ENCODE measurements around the gene SPAG6. TPM values are rescaled to one million over a fixed set of nuclear protein-coding genes. Genes with fewer than 3 reads are reported as not detected.

Gene SPAG6
- total and polyA plus RNA-seq, 2 experiments from 2014 or later, result 0.21 TPM; not detected in 1

GRCh38 chr10:22342421-22342820 lies 2.9 kb upstream of the SPAG6 start:
- no peaks in the 10 kb centered on the region; the same call in 2 of the 3 replicates for H3K9me3 Mint-ChIP-seq
- TF ChIP-seq ZNF114 (CRISPR knock-in tag; IDR thresholded peaks at IDR 0.05), result no peak
- TF ChIP-seq NANOG (IDR thresholded peaks at IDR 0.05; ENCODE audit: borderline replicate concordance), result no peak
- TF ChIP-seq EZH2 (IDR thresholded peaks at IDR 0.05; ENCODE audit: low read depth, unreplicated experiment), result no peak
- no peak for TF ChIP-seq EZH2phosphoT487 (IDR thresholded peaks at IDR 0.05; ENCODE audit: unreplicated experiment)
- TF ChIP-seq, protein P1, sequence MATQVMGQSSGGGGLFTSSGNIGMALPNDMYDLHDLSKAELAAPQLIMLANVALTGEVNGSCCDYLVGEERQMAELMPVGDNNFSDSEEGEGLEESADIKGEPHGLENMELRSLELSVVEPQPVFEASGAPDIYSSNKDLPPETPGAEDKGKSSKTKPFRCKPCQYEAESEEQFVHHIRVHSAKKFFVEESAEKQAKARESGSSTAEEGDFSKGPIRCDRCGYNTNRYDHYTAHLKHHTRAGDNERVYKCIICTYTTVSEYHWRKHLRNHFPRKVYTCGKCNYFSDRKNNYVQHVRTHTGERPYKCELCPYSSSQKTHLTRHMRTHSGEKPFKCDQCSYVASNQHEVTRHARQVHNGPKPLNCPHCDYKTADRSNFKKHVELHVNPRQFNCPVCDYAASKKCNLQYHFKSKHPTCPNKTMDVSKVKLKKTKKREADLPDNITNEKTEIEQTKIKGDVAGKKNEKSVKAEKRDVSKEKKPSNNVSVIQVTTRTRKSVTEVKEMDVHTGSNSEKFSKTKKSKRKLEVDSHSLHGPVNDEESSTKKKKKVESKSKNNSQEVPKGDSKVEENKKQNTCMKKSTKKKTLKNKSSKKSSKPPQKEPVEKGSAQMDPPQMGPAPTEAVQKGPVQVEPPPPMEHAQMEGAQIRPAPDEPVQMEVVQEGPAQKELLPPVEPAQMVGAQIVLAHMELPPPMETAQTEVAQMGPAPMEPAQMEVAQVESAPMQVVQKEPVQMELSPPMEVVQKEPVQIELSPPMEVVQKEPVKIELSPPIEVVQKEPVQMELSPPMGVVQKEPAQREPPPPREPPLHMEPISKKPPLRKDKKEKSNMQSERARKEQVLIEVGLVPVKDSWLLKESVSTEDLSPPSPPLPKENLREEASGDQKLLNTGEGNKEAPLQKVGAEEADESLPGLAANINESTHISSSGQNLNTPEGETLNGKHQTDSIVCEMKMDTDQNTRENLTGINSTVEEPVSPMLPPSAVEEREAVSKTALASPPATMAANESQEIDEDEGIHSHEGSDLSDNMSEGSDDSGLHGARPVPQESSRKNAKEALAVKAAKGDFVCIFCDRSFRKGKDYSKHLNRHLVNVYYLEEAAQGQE (IDR thresholded peaks at IDR 0.05; ENCODE audit: unreplicated experiment), result no peak
- TF ChIP-seq, protein P2, sequence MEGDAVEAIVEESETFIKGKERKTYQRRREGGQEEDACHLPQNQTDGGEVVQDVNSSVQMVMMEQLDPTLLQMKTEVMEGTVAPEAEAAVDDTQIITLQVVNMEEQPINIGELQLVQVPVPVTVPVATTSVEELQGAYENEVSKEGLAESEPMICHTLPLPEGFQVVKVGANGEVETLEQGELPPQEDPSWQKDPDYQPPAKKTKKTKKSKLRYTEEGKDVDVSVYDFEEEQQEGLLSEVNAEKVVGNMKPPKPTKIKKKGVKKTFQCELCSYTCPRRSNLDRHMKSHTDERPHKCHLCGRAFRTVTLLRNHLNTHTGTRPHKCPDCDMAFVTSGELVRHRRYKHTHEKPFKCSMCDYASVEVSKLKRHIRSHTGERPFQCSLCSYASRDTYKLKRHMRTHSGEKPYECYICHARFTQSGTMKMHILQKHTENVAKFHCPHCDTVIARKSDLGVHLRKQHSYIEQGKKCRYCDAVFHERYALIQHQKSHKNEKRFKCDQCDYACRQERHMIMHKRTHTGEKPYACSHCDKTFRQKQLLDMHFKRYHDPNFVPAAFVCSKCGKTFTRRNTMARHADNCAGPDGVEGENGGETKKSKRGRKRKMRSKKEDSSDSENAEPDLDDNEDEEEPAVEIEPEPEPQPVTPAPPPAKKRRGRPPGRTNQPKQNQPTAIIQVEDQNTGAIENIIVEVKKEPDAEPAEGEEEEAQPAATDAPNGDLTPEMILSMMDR (conservative IDR thresholded peaks at IDR 0.05; ENCODE audit: low read depth in 2 of 2), result no peak
- TF ChIP-seq, protein P3, sequence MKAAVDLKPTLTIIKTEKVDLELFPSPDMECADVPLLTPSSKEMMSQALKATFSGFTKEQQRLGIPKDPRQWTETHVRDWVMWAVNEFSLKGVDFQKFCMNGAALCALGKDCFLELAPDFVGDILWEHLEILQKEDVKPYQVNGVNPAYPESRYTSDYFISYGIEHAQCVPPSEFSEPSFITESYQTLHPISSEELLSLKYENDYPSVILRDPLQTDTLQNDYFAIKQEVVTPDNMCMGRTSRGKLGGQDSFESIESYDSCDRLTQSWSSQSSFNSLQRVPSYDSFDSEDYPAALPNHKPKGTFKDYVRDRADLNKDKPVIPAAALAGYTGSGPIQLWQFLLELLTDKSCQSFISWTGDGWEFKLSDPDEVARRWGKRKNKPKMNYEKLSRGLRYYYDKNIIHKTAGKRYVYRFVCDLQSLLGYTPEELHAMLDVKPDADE (IDR thresholded peaks at IDR 0.05), result no peak
- TF ChIP-seq STAT1 (IDR thresholded peaks at IDR 0.05; ENCODE audit: unreplicated experiment), result no peak
- TF ChIP-seq POLR2AphosphoS5 (IDR thresholded peaks at IDR 0.05; ENCODE audit: low read depth), result no peak
- no peak for TF ChIP-seq JUNB (IDR thresholded peaks at IDR 0.05; ENCODE audit: unreplicated experiment)
- TF ChIP-seq ZNF462 (CRISPR knock-in tag; IDR thresholded peaks at IDR 0.05), result no peak
- TF ChIP-seq CREB1 (CRISPR knock-in tag; IDR thresholded peaks at IDR 0.05; ENCODE audit: low read depth), result no peak
- TF ChIP-seq ZNF331 (CRISPR knock-in tag; IDR thresholded peaks at IDR 0.05; ENCODE audit: low read depth), result no peak
- peaks cover 12% of the 10 kb centered on the region for H3K4me1 Mint-ChIP-seq
- Histone ChIP-seq H3K27me3 (ENCODE audit: insufficient read depth) (peaks cover 100% of the 10 kb centered on the region), H3K27ac (ENCODE audit: low read depth) (no peak overlapping the region), H4K20me1 (replicated peaks; ENCODE audit: insufficient read depth) (peaks cover 20% of the 10 kb centered on the region), H2AFZ (no peak overlapping the region), H3K9me2 (ENCODE audit: insufficient read depth) (no peaks in the 10 kb centered on the region), H3K79me2 (replicated peaks; ENCODE audit: insufficient read depth) (no peaks in the 10 kb centered on the region), H3F3A (replicated peaks; ENCODE audit: low read depth) (peaks cover 28% of the 10 kb centered on the region), H3K4me1 (ENCODE audit: insufficient read depth) (peaks cover 33% of the 10 kb centered on the region), H3K4me2 (no peak overlapping the region), H3K4me3 (no peak overlapping the region), H3K36me3 (ENCODE audit: insufficient read depth) (no peaks in the 10 kb centered on the region)
- no peaks in the 10 kb centered on the region for H3K36me3 Mint-ChIP-seq (ENCODE audit: low read depth)
- H3K4me3 Mint-ChIP-seq, result no peak overlapping the region
- ATAC-seq, result no peak
- no peak overlapping the region for H3K27ac Mint-ChIP-seq
- DNase-seq (ENCODE audit: low spot score), result no peak
- peaks cover 94% of the 10 kb centered on the region for H3K27me3 Mint-ChIP-seq (ENCODE audit: insufficient read depth, low read depth, poor library complexity)
